Right atrium auricular region (tissue), 2 donors: ENCODE data around the gene COL19A1. TPM values are rescaled to one million over a fixed set of nuclear protein-coding genes. Genes with fewer than 3 reads are reported as not detected.

Experiments used
- DNase-seq: peaks from one replicate; pipeline ENCODE4 v3.0.0-alpha.2; 2019; ENCODE audit warnings: low spot score
- H3K27ac ChIP-seq, 2 donors: fragments of 200-600 bp; sonication (generic); 1 replicate in 1 of 2; 2 replicates in 1 of 2; pipeline ENCODE4 v1.5.1; 2016 to 2019
- H3K27me3 ChIP-seq, 2 donors: fragments of 200-600 bp; sonication (generic); one replicate each; pipeline versions ENCODE4 v1.5.1 to v1.6.0; 2017 to 2019
- H3K36me3 ChIP-seq: fragments of 200-600 bp; sonication (generic); one replicate; pipeline ENCODE4 v1.5.1; 2016
- H3K4me1 ChIP-seq, 2 donors: fragments of 200-600 bp; sonication (generic); one replicate each; pipeline versions ENCODE4 v1.5.1 to v1.6.0; 2017 to 2019
- H3K4me3 ChIP-seq, 2 donors: fragments of 200-600 bp; sonication (generic); 1 replicate in 1 of 2; 2 replicates in 1 of 2; pipeline ENCODE4 v1.5.1; 2017 to 2019; ENCODE audit warnings: mild to moderate bottlenecking in 1 of 2, moderate library complexity in 1 of 2
- H3K9me3 ChIP-seq, 2 donors: fragments of 200-600 bp; sonication (generic); one replicate each; pipeline ENCODE4 v1.5.1; 2019
- total RNA-seq, 2 donors: library from RNA; depleted of rRNA; stranded (reverse); fragments of >200 nt; gene quantifications; one replicate each; pipeline ENCODE4 v1.1.0, GENCODE V29; 2016
- TF ChIP-seq, protein P1 (sequence below), 2 donors: fragments of 200-600 bp; sonication (generic); IDR thresholded peaks; one replicate each; pipeline ENCODE4 v1.5.1; 2019; ENCODE audit warnings: antibody characterized with exemption in 2 of 2

COL19A1 gene
- total RNA-seq, 2 donors from 2014 or later = 2.7 to 3.9 TPM

DNA sequence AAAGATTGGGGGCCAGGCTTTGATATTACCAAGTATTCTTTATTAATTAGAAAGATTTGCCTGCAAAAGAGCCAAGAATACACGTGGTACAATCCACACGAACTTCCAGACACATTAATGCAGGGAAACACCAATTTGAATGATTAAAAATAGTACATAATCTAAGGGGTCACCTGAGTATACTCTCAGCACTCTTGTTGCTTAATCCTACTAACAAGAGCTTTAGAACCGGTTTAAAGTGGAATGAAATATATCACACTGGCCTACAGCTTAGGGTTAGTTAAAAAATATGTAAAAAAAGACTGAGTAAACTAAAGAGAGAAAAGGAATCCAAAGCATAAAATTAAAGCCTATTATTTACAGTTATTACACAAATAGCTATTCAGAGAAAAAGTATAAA is 387.6 kb downstream of the COL19A1 start:
- H3K27me3 ChIP-seq = no peaks in the 10 kb centered on the region
- H3K27ac ChIP-seq = no peak overlapping the region
- no peak for DNase-seq
- H3K36me3 ChIP-seq = no peaks in the 10 kb centered on the region
- no peaks in the 10 kb centered on the region for H3K9me3 ChIP-seq
- H3K4me3 ChIP-seq = no peak overlapping the region
- TF ChIP-seq, protein P1, sequence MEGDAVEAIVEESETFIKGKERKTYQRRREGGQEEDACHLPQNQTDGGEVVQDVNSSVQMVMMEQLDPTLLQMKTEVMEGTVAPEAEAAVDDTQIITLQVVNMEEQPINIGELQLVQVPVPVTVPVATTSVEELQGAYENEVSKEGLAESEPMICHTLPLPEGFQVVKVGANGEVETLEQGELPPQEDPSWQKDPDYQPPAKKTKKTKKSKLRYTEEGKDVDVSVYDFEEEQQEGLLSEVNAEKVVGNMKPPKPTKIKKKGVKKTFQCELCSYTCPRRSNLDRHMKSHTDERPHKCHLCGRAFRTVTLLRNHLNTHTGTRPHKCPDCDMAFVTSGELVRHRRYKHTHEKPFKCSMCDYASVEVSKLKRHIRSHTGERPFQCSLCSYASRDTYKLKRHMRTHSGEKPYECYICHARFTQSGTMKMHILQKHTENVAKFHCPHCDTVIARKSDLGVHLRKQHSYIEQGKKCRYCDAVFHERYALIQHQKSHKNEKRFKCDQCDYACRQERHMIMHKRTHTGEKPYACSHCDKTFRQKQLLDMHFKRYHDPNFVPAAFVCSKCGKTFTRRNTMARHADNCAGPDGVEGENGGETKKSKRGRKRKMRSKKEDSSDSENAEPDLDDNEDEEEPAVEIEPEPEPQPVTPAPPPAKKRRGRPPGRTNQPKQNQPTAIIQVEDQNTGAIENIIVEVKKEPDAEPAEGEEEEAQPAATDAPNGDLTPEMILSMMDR (IDR thresholded peaks at IDR 0.05) = no peak
- H3K4me1 ChIP-seq = no peaks in the 10 kb centered on the region

DNA sequence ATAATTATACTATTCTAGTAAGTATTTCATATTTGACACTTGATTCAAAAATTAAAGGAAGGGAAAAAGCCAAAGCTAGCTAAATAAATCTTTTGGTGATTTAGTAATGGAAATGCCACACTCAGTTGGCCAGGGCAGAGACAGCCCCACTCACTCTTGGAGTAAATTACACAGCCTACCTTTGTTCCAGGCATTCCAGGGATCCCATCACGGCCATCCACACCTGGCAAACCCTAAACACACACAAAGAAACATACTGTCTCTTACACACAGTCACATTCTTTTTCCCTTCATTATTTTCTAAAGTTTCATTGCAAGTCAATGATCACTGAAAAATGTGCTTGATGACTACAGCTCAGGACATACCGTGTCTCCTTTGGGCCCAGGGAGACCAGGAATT is 388.4 kb downstream of the COL19A1 start:
- H3K4me3 ChIP-seq = no peak overlapping the region
- no peaks in the 10 kb centered on the region for H3K9me3 ChIP-seq
- TF ChIP-seq, protein P1 (IDR thresholded peaks at IDR 0.05) = no peak
- no peak overlapping the region for H3K27ac ChIP-seq
- H3K36me3 ChIP-seq = no peaks in the 10 kb centered on the region
- no peaks in the 10 kb centered on the region for H3K4me1 ChIP-seq
- H3K27me3 ChIP-seq = no peaks in the 10 kb centered on the region
- DNase-seq = no peak

DNA sequence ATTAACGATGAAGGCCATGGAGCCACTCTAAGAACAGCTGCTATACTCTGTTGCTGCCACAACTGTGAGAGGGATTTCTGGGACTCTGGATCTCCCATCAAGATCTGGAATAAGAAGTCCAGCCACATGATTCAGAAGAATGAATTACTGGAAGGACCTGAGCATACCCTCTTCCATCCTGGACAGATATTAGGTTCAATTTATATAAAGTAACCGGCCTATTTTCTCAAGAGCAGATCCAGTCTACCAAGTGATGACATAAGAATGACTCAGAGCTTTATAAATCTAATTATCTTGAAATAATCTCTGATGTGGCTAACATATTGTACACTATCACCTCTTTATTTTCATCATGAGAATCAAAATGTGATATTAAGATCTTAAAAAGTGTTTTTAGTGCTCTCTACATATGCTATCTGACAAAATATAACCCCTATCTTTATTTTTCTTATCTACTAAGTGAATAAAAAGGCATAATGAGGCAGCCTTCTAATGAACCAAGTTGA is 391.5 kb downstream of the COL19A1 start:
- DNase-seq = no peak
- no peaks in the 10 kb centered on the region for H3K9me3 ChIP-seq
- no peaks in the 10 kb centered on the region for H3K36me3 ChIP-seq
- H3K4me1 ChIP-seq = no peaks in the 10 kb centered on the region
- H3K27me3 ChIP-seq = no peaks in the 10 kb centered on the region
- H3K4me3 ChIP-seq = no peak overlapping the region
- H3K27ac ChIP-seq = no peak overlapping the region
- TF ChIP-seq, protein P1 (IDR thresholded peaks at IDR 0.05) = no peak

DNA sequence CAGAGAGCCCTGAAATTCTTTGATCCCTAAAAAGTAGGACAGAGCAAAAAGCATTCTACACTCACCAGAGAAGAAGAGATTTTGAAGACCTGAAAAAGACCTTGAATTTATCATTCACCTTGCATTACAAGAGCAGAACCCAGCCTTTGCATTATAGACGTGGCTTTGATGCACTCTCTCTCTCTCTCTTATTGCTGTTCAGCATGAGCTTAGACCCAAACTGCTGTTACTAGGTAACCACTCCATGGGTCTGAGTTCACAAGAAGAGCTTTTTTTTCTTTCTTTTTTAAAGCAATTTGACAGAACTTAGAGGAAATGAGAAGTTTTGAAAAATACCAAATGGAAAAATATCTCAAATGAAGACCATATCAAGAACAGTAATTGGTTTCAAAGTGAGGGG is 392.1 kb downstream of the COL19A1 start:
- H3K4me3 ChIP-seq = no peak overlapping the region
- TF ChIP-seq, protein P1 (IDR thresholded peaks at IDR 0.05) = no peak
- no peak for DNase-seq
- H3K4me1 ChIP-seq = no peaks in the 10 kb centered on the region
- no peaks in the 10 kb centered on the region for H3K27me3 ChIP-seq
- no peaks in the 10 kb centered on the region for H3K36me3 ChIP-seq
- no peak overlapping the region for H3K27ac ChIP-seq
- no peaks in the 10 kb centered on the region for H3K9me3 ChIP-seq

Other genes with a start within 250 kb of the COL19A1 start
- gene LMBRD1, start 69.5 kb upstream of the COL19A1 start, total RNA-seq = 10 to 100 TPM; 46.9 to 50.0 TPM